Caco-2 (cell line): ENCODE results near the gene CARD9. TPM values are rescaled to one million over a fixed set of nuclear protein-coding genes. Genes with fewer than 3 reads are reported as not detected.

Experiments used
- BruUV-seq: library from RNA; stranded (reverse); fragments of 400-500 nt; replicated peaks from 2 replicates; lab custom pipeline; 2021; lab: Mats Ljungman, UMichigan
- CTCF ChIA-PET: fragments of 300-600 bp; sonication (Branson Sonifier 250); formaldehyde crosslinking; loops from one replicate; lab custom pipeline; 2022; ENCODE audit warnings: antibody characterized with exemption; lab: Charles Lee
- POLR2A ChIA-PET: fragments of 300-600 bp; sonication (Branson Sonifier 250); formaldehyde crosslinking; loops from one replicate; lab custom pipeline; 2022; ENCODE audit warnings: antibody characterized with exemption; lab: Charles Lee
- DNase-seq, 2 experiments: peaks; one replicate each; pipeline versions ENCODE4 v3.0.0 to v3.0.0-alpha.2; 2020 to 2022
- H3K27me3 ChIP-seq: replicated peaks from 2 replicates; pipeline ENCODE4 v1.6.0; 2011; ENCODE audit warnings: low read length; ENCODE audit not compliant: control insufficient read depth, insufficient read depth
- H3K36me3 ChIP-seq: 2 replicates; pipeline ENCODE4 v1.5.1; 2011; ENCODE audit warnings: low read length; ENCODE audit not compliant: control insufficient read depth, insufficient read depth
- H3K4me1 ChIP-seq: fragments of 250-450 bp; sonication (Bioruptor Pico); 2 replicates; pipeline ENCODE4 v1.5.1; 2020; ENCODE audit warnings: mild to moderate bottlenecking
- H3K4me3 ChIP-seq: 2 replicates; pipeline ENCODE4 v1.5.1; 2011; ENCODE audit warnings: low read depth, mild to moderate bottlenecking, control low read depth, low read length
- H3K9me3 ChIP-seq: fragments of 250-450 bp; sonication (Bioruptor Pico); 2 replicates; pipeline ENCODE4 v1.5.1; 2020; ENCODE audit warnings: mild to moderate bottlenecking, moderate library complexity
- H3K27ac Mint-ChIP-seq: one replicate; pipeline ENCODE4 v1.8.0; 2022; ENCODE audit warnings: mixed read lengths; ENCODE audit not compliant: unreplicated experiment
- H3K27me3 Mint-ChIP-seq: one replicate; pipeline ENCODE4 v1.8.0; 2022; ENCODE audit warnings: mixed read lengths; ENCODE audit not compliant: insufficient read depth, unreplicated experiment
- H3K36me3 Mint-ChIP-seq: one replicate; pipeline ENCODE4 v1.8.0; 2022; ENCODE audit warnings: mild to moderate bottlenecking, mixed read lengths; ENCODE audit not compliant: insufficient read depth, unreplicated experiment
- H3K4me1 Mint-ChIP-seq: one replicate; pipeline ENCODE4 v1.8.0; 2022; ENCODE audit warnings: low read depth, mixed read lengths; ENCODE audit not compliant: unreplicated experiment
- H3K4me3 Mint-ChIP-seq: one replicate; pipeline ENCODE4 v1.8.0; 2022; ENCODE audit warnings: mild to moderate bottlenecking, moderate library complexity, mixed read lengths; ENCODE audit not compliant: unreplicated experiment
- H3K9me3 Mint-ChIP-seq: one replicate; pipeline ENCODE4 v1.8.0; 2022; ENCODE audit warnings: mixed read lengths; ENCODE audit not compliant: unreplicated experiment
- CTCF ChIP-seq, 2 experiments: fragments of 200-600 bp in 1 of 2; IDR thresholded peaks; 1 replicate in 1 of 2; 2 replicates in 1 of 2; pipeline versions ENCODE4 v1.5.1 to v1.8.0; 2011 to 2022; ENCODE audit warnings: antibody characterized with exemption in 1 of 2, control low read depth in 1 of 2, inconsistent platforms in 1 of 2, low read depth in 1 of 2, low read length in 1 of 2, mild to moderate bottlenecking in 1 of 2, moderate library complexity in 1 of 2; ENCODE audit not compliant: insufficient read depth in 1 of 2, severe bottlenecking in 1 of 2, unreplicated experiment in 1 of 2
- intact Hi-C: fragments of 100-400 bp; cut with micrococcal nuclease; formaldehyde crosslinking; loops from one replicate; pipeline ENCODE4 v1.10.0; 2022; ENCODE audit not compliant: unreplicated experiment
- total RNA-seq: library from RNA; stranded (reverse); gene quantifications from 2 replicates; pipeline ENCODE4 v1.2.3, GENCODE V29; 2022

CARD9 gene
- total RNA-seq, 1 experiment from 2014 or later, result 1.7 TPM

GRCh38 chr9:136336156-136336870 lies 37.2 kb downstream of the CARD9 start:
- CTCF ChIA-PET, result no interaction called here
- Mint-ChIP-seq H3K36me3 (peaks cover 15% of the 10 kb centered on the region), H3K27me3 (no peaks in the 10 kb centered on the region), H3K4me1 (no peaks in the 10 kb centered on the region), H3K9me3 (no peaks in the 10 kb centered on the region), H3K27ac (no peak overlapping the region), H3K4me3 (no peak overlapping the region)
- H3K9me3 ChIP-seq, result no peaks in the 10 kb centered on the region
- intact Hi-C loops, result no loop called here
- H3K36me3 ChIP-seq, result no peaks in the 10 kb centered on the region; the same call in 1 of the 2 replicates
- POLR2A ChIA-PET, result no interaction called here
- no peak overlapping the region for H3K4me3 ChIP-seq
- H3K4me1 ChIP-seq, result no peaks in the 10 kb centered on the region
- no peaks in the 10 kb centered on the region for H3K27me3 ChIP-seq
- no TSS peak for BruUV-seq
- DNase-seq, result no peak
- TF ChIP-seq CTCF (IDR thresholded peaks at IDR 0.05; ENCODE audit: insufficient read depth in 1 of 2, low read depth in 1 of 2, low read length in 1 of 2, severe bottlenecking in 1 of 2, unreplicated experiment in 1 of 2), result no peak

GRCh38 chr9:136335296-136336155 lies 37.9 kb downstream of the CARD9 start:
- no peak for DNase-seq
- ChIA-PET CTCF (no interaction called here), POLR2A (no interaction called here)
- TF ChIP-seq CTCF (IDR thresholded peaks at IDR 0.05; ENCODE audit: insufficient read depth in 1 of 2, low read depth in 1 of 2, low read length in 1 of 2, severe bottlenecking in 1 of 2, unreplicated experiment in 1 of 2), result no peak
- intact Hi-C loops, result no loop called here
- peaks cover 15% of the 10 kb centered on the region for H3K36me3 Mint-ChIP-seq
- H3K27me3 ChIP-seq, result no peaks in the 10 kb centered on the region
- H3K4me1 Mint-ChIP-seq, result no peaks in the 10 kb centered on the region
- no peaks in the 10 kb centered on the region; the same call in 1 of the 2 replicates for H3K36me3 ChIP-seq
- H3K27me3 Mint-ChIP-seq, result no peaks in the 10 kb centered on the region
- no TSS peak for BruUV-seq
- no peaks in the 10 kb centered on the region for H3K9me3 Mint-ChIP-seq
- H3K9me3 ChIP-seq, result no peaks in the 10 kb centered on the region
- H3K4me1 ChIP-seq, result no peaks in the 10 kb centered on the region
- H3K4me3 Mint-ChIP-seq, result no peak overlapping the region
- no peak overlapping the region for H3K4me3 ChIP-seq
- no peak overlapping the region for H3K27ac Mint-ChIP-seq

- no peaks in the 10 kb centered on the region for H3K27me3 ChIP-seq
- H3K4me3 ChIP-seq, result no peak overlapping the region
- peaks cover 15% of the 10 kb centered on the region for H3K36me3 Mint-ChIP-seq
- H3K4me3 Mint-ChIP-seq, result no peak overlapping the region
- no peaks in the 10 kb centered on the region for H3K9me3 ChIP-seq
- H3K36me3 ChIP-seq, result no peaks in the 10 kb centered on the region; the same call in 1 of the 2 replicates
- H3K4me1 ChIP-seq, result no peaks in the 10 kb centered on the region
- H3K27ac Mint-ChIP-seq, result no peak overlapping the region
- BruUV-seq, result no TSS peak
- POLR2A ChIA-PET, result interaction anchor here (0.8 kb wide), 1 partner anchor 65 kb away, joined by 12 read pairs; no protein-coding TSS in a partner anchor
- H3K9me3 Mint-ChIP-seq, result no peaks in the 10 kb centered on the region
- no peak for TF ChIP-seq CTCF (IDR thresholded peaks at IDR 0.05; ENCODE audit: insufficient read depth in 1 of 2, low read depth in 1 of 2, low read length in 1 of 2, severe bottlenecking in 1 of 2, unreplicated experiment in 1 of 2)
- H3K27me3 Mint-ChIP-seq, result no peaks in the 10 kb centered on the region
- no peak for DNase-seq
- no peaks in the 10 kb centered on the region for H3K4me1 Mint-ChIP-seq
- intact Hi-C loops, result no loop called here
- CTCF ChIA-PET, result no interaction called here
These were observed 38.9 kb downstream of the CARD9 start for GRCh38 chr9:136334541-136334940.
